GM20000 (cell line): ENCODE results near the gene NF2.

Experiments used
- DNase-seq: peaks from one replicate; pipeline ENCODE4 v3.0.0; 2012; ENCODE audit warnings: low spot score
- CTCF ChIP-seq: IDR thresholded peaks from 2 replicates; pipeline ENCODE4 v1.5.1; 2012; ENCODE audit warnings: mild to moderate bottlenecking, control low read depth; ENCODE audit errors: extremely low read depth, missing control alignments

The NF2 gene

GRCh38 chr22:29569011-29569678 lies 34.3 kb upstream of the NF2 start:
- no peak for DNase-seq
- no peak for TF ChIP-seq CTCF

GRCh38 chr22:29570456-29570855 lies 33.0 kb upstream of the NF2 start:
- no peak for DNase-seq
- TF ChIP-seq CTCF: no peak

GRCh38 chr22:29570912-29571549 lies 32.4 kb upstream of the NF2 start:
- no peak for DNase-seq

GRCh38 chr22:29574762-29575450 lies 28.5 kb upstream of the NF2 start:
- no peak for DNase-seq
- TF ChIP-seq CTCF: no peak

More at GRCh38 chr22:29570912-29571549, 32.4 kb upstream of the NF2 start:
- TF ChIP-seq CTCF: no peak

- DNase-seq: no peak
These were observed 24.8 kb upstream of the NF2 start for GRCh38 chr22:29578462-29579200.

GRCh38 chr22:29580200-29580810 lies 23.1 kb upstream of the NF2 start:
- peak; percentile 59 for DNase-seq
- TF ChIP-seq CTCF: no peak

More at GRCh38 chr22:29578462-29579200, 24.8 kb upstream of the NF2 start:
- TF ChIP-seq CTCF: no peak
